KOPT-K1 (cell line): ENCODE data around the gene TFG.

Source experiments
- H3K27ac ChIP-seq: fragments of 200-600 bp; sonication (generic); 2 replicates; pipeline ENCODE4 v1.5.1; 2016; ENCODE audit warnings: antibody characterized with exemption, mild to moderate bottlenecking, low read depth, low read length; ENCODE audit not compliant: poor library complexity, severe bottlenecking
- H3K36me3 ChIP-seq: fragments of 200-600 bp; sonication (generic); 2 replicates; pipeline ENCODE4 v1.5.1; 2017; ENCODE audit warnings: antibody characterized with exemption, mild to moderate bottlenecking, low read length, moderate library complexity; ENCODE audit not compliant: insufficient read depth
- H3K9me3 ChIP-seq: fragments of 200-600 bp; sonication (generic); 2 replicates; pipeline ENCODE4 v1.5.1; 2017; ENCODE audit warnings: antibody characterized with exemption, low read length, mild to moderate bottlenecking; ENCODE audit not compliant: insufficient read depth, poor library complexity, severe bottlenecking

TFG gene

GRCh38 chr3:100720426-100720825 lies 11.1 kb downstream of the TFG start:
- H3K9me3 ChIP-seq = no peaks in the 10 kb centered on the region
- H3K36me3 ChIP-seq = peaks cover 96% of the 10 kb centered on the region
- H3K27ac ChIP-seq = no peak overlapping the region

GRCh38 chr3:100725935-100726513 lies 16.7 kb downstream of the TFG start:
- peaks cover 95% of the 10 kb centered on the region for H3K36me3 ChIP-seq

DNA sequence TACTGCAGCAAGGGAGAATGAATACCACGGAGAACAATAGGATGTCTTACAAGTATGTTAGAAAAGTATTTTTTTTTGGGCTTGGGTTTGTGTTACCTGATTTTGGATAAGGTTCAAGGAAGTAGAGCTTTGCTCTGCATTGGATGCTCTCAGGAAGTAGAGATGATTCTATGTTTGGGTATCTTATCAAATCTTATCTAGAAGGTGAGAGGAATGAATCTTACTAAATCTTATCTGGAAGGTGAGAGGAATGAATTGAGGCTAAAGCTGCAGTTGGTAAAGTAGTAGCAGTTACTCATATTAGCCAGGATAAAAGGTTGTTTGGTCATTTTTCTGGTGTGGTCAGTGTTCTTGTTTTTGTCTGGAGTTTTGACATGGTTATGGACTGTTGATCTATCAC lies 17.4 kb downstream of the TFG start:
- Histone ChIP-seq H3K9me3 (no peaks in the 10 kb centered on the region), H3K36me3 (peaks cover 95% of the 10 kb centered on the region), H3K27ac (no peak overlapping the region)

More at GRCh38 chr3:100725935-100726513, 16.7 kb downstream of the TFG start:
- no peaks in the 10 kb centered on the region for H3K9me3 ChIP-seq
- no peak overlapping the region for H3K27ac ChIP-seq

- Histone ChIP-seq H3K36me3 (peaks cover 98% of the 10 kb centered on the region), H3K9me3 (no peaks in the 10 kb centered on the region), H3K27ac (no peak overlapping the region)
These were observed 21.2 kb downstream of the TFG start for GRCh38 chr3:100730524-100730923.

- H3K36me3 ChIP-seq = peaks cover 98% of the 10 kb centered on the region
- no peaks in the 10 kb centered on the region for H3K9me3 ChIP-seq
- H3K27ac ChIP-seq = no peak overlapping the region
These were observed 23.1 kb downstream of the TFG start for GRCh38 chr3:100732435-100732834.

DNA sequence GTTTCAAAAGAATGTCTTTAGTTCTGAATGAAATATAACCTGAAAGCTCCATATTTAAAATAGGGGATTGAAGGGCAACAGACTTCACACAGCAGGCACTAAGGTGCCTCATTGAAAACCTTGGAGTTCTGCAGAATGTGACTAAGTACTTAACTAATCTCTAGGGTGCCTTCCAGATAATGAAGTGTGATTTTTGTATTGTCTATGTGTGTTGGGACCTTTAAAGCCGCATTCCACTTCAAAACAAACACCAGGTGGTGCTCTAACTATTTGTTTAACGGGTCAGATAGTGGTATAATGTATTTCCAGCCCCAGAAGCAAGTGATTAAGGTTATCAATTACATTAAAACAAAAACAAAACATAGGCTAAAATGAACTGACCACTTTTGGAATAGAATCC lies 28.0 kb downstream of the TFG start:
- no peak overlapping the region for H3K27ac ChIP-seq
- peaks cover 100% of the 10 kb centered on the region for H3K36me3 ChIP-seq
- no peaks in the 10 kb centered on the region for H3K9me3 ChIP-seq

GRCh38 chr3:100740207-100740606 lies 30.9 kb downstream of the TFG start:
- H3K36me3 ChIP-seq = peaks cover 100% of the 10 kb centered on the region
- H3K27ac ChIP-seq = no peak overlapping the region
- no peaks in the 10 kb centered on the region for H3K9me3 ChIP-seq

GRCh38 chr3:100743535-100743934 lies 34.2 kb downstream of the TFG start:
- Histone ChIP-seq H3K27ac (no peak overlapping the region), H3K36me3 (peaks cover 100% of the 10 kb centered on the region)

GRCh38 chr3:100744671-100745070 lies 35.4 kb downstream of the TFG start:
- H3K9me3 ChIP-seq = no peaks in the 10 kb centered on the region
- H3K36me3 ChIP-seq = peaks cover 100% of the 10 kb centered on the region

More at GRCh38 chr3:100743535-100743934, 34.2 kb downstream of the TFG start:
- H3K9me3 ChIP-seq = no peaks in the 10 kb centered on the region

GRCh38 chr3:100745617-100746016 lies 36.3 kb downstream of the TFG start:
- no peak overlapping the region for H3K27ac ChIP-seq
- no peaks in the 10 kb centered on the region for H3K9me3 ChIP-seq
- H3K36me3 ChIP-seq = peaks cover 98% of the 10 kb centered on the region

More at GRCh38 chr3:100744671-100745070, 35.4 kb downstream of the TFG start:
- H3K27ac ChIP-seq = no peak overlapping the region

DNA sequence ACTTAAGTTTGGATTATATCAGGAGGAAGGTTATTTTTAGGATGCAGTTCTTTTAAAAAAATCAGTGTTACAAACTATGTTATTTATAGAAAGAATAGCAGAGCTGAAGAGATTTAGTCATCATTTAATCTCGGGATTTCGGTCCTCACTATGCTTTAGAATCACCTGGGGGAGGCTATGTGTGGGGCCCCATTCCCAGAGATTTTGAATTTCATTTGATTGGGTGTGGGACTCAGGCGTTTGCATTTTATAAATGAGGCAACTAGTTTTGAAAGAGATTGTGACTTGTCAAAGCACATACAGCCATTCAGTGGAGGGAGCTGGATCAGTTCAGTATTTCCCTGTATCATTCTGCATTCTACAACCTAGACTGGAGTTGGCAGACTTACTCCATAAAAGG lies 36.8 kb downstream of the TFG start:
- Histone ChIP-seq H3K27ac (no peak overlapping the region), H3K9me3 (no peaks in the 10 kb centered on the region), H3K36me3 (peaks cover 98% of the 10 kb centered on the region)

DNA sequence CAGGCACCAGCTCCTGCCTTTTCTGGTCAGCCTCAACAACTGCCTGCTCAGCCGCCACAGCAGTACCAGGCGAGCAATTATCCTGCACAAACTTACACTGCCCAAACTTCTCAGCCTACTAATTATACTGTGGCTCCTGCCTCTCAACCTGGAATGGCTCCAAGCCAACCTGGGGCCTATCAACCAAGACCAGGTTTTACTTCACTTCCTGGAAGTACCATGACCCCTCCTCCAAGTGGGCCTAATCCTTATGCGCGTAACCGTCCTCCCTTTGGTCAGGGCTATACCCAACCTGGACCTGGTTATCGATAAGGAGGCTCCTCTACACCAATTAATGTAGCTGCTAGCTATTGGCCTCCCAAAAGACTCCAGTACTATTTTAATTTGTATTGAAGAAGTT lies 38.9 kb downstream of the TFG start:
- no peak overlapping the region for H3K27ac ChIP-seq
- no peaks in the 10 kb centered on the region for H3K9me3 ChIP-seq
- H3K36me3 ChIP-seq = peaks cover 98% of the 10 kb centered on the region

DNA sequence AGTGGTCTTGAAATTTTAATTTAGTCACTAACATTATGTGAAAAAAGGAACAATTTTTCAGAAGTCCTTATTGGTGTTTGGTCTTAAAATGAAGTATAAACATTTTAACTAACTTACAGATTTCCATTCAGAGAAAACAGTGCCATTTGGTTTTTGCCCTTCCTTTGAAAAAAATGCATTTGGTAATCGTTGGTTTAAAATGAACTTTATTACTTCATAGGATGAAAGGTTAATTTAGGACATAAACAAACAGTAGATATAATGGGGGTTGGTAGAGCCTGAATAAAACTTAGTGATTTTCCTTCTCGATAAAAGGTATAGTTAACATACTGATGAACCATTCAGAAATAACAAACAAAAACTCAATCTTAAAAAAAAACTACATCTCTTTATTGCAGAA lies 39.7 kb downstream of the TFG start:
- no peak overlapping the region for H3K27ac ChIP-seq
- no peaks in the 10 kb centered on the region for H3K9me3 ChIP-seq
- H3K36me3 ChIP-seq = peaks cover 98% of the 10 kb centered on the region

GRCh38 chr3:100753846-100754245 lies 44.6 kb downstream of the TFG start:
- peaks cover 65% of the 10 kb centered on the region for H3K36me3 ChIP-seq
- no peak overlapping the region for H3K27ac ChIP-seq
- no peaks in the 10 kb centered on the region for H3K9me3 ChIP-seq

DNA sequence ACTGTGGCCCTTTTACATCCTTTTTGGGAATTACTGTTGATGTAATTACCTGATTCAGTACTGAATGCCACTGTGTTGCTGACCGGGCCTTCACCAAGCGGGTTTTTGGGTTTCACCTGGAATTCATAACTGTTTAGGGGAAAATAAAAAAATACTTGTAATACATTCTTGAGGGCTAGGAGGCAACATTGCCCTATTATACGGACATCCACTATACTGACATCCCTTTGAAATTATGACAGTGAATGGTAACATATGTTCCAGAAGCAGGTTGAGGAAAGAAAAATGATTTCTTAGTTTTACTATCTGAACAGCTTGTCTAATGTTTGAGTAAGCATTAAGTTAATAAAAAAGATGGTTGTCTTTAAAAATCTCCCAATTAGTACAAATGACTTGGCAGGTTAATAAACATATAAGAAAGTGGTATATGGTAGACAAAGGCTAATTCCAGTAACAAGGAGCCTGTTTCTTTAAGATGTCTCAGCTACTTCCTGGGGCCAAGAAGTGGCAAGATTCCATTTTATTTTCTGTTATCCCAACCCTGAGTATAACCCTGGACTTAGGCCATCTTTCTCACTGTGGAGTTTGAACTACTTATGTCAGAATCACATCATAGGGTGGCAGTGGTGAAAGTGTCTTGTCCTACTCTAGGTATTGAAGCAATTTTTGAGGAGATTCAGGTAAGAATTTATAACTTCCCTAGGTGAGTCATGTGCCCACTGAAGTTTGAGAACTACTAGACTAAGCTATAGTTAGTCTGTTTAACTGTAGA lies 45.5 kb downstream of the TFG start:
- H3K36me3 ChIP-seq = peaks cover 56% of the 10 kb centered on the region
- no peaks in the 10 kb centered on the region for H3K9me3 ChIP-seq
- no peak overlapping the region for H3K27ac ChIP-seq

GRCh38 chr3:100756441-100756840 lies 47.1 kb downstream of the TFG start:
- peaks cover 42% of the 10 kb centered on the region for H3K36me3 ChIP-seq
- no peak overlapping the region for H3K27ac ChIP-seq
- no peaks in the 10 kb centered on the region for H3K9me3 ChIP-seq
